Measurements from ENCODE around the gene KLHL13.

Gene KLHL13

DNA sequence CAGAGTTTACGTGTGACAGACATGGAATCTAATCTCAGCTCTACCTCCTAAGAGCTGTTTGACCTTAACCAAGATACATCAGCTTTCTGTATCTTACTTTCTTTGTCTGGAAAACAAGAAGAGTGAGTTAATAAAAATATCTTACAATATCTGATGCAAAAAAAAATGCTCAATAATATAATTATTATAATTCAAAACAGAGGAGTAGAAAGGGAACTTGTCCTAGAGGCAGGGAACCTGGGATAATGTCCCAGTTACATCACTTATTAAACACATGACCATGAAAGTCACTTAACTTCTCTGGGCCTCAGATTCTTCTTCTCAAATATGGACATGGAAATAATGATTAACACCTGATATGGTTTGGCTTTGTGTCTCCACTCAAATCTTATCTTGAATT lies 256.1 kb downstream of the KLHL13 start:
- no peak overlapping the region for H3K4me3 ChIP-seq (ENCODE audit: low read length)
- no peak for TF ChIP-seq CTCF (conservative IDR thresholded peaks at IDR 0.05; ENCODE audit: low read length)
- no peak for DNase-seq (ENCODE audit: low read depth)

DNA sequence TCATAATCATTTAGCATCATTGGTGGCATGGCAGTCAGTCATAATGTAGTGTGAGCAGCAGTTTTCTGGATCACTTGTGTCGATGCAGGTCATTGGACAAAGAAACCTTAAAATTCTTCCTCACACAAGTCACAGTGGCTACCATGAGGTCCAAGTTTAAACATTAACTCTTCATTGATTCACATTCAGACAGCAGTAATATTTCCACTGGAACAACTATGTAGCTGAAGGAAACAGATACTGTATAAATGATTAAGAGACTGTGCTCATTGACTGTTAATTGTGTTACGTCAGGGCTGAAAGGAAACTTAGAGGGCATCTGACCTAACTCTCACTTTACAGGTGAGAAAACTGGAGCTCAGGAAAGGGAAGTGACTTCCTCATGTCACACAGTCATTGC lies 261.8 kb downstream of the KLHL13 start:
- no peak for DNase-seq (ENCODE audit: low read depth)

DNA sequence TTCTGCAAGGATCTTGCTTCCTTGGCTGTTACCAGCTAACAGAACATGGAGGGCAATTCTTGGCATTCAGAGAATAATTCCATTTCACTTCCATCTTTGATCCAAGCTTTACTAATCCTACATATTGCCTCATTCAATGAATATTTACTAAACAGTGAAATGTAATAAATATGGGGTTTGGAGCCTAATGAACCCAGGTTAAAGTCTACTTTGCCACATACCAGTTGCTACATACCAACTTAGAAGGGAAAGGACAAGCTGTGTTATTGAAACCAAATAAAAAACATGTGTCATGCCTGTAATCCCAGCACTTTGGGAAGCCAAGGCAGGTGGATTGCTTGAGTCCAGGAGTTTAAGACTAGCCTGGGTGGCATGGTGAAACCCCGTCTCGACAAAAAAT lies 265.6 kb downstream of the KLHL13 start:
- DNase-seq (ENCODE audit: low read depth) = no peak
- no peak overlapping the region for H3K4me3 ChIP-seq (ENCODE audit: low read length)
- TF ChIP-seq CTCF (conservative IDR thresholded peaks at IDR 0.05; ENCODE audit: low read length) = no peak

More for the DNA sequence above, 261.8 kb downstream of the KLHL13 start:
- no peak overlapping the region for H3K4me3 ChIP-seq (ENCODE audit: low read length)
- no peak for TF ChIP-seq CTCF (conservative IDR thresholded peaks at IDR 0.05; ENCODE audit: low read length)

Measured in AG10803 (cell line).